ENCODE results near the gene LRRFIP2. TPM values are rescaled to one million over a fixed set of nuclear protein-coding genes. Genes with fewer than 3 reads are reported as not detected.
"Not testable (repeated sequence)": the region's sequence is repeated elsewhere in the genome, so short reads cannot be mapped to it uniquely, and the experiment has no call there.

Gene LRRFIP2
- polyA plus RNA-seq, 3 donors: 39.6 to 42.9 (median 40.5) TPM

- no peak for DNase-seq (ENCODE audit: low read depth in 3 of 3, low spot score in 2 of 3)
Measured at GRCh38 chr3:37189109-37189508, 14.7 kb upstream of the LRRFIP2 start.

- DNase-seq (ENCODE audit: low read depth in 3 of 3, low spot score in 2 of 3): no peak
Measured at GRCh38 chr3:37183976-37184375, 9.6 kb upstream of the LRRFIP2 start.

GRCh38 chr3:37183375-37183831 is 9.0 kb upstream of the LRRFIP2 start:
- no peak for DNase-seq (ENCODE audit: low read depth in 3 of 3, low spot score in 2 of 3)

GRCh38 chr3:37182816-37183215 is 8.4 kb upstream of the LRRFIP2 start:
- DNase-seq (ENCODE audit: low read depth in 3 of 3, low spot score in 2 of 3): no peak

- DNase-seq (ENCODE audit: low read depth in 3 of 3, low spot score in 2 of 3): no peak
Measured at GRCh38 chr3:37181756-37182155, 7.4 kb upstream of the LRRFIP2 start.

- no peak for DNase-seq (ENCODE audit: low read depth in 3 of 3, low spot score in 2 of 3)
Measured at GRCh38 chr3:37179144-37179967, 5.0 kb upstream of the LRRFIP2 start.

GRCh38 chr3:37173806-37174205 is 576 bp downstream of the LRRFIP2 start:
- no peak for DNase-seq (ENCODE audit: low read depth in 3 of 3, low spot score in 2 of 3)

- no peak for DNase-seq (ENCODE audit: low read depth in 3 of 3, low spot score in 2 of 3)
Measured at GRCh38 chr3:37171144-37171543, 3.2 kb downstream of the LRRFIP2 start.

- DNase-seq (ENCODE audit: low read depth in 3 of 3, low spot score in 2 of 3): no peak
Measured at GRCh38 chr3:37170513-37170912, 3.9 kb downstream of the LRRFIP2 start.

- DNase-seq (ENCODE audit: low read depth in 3 of 3, low spot score in 2 of 3): no peak
Measured at GRCh38 chr3:37170060-37170459, 4.3 kb downstream of the LRRFIP2 start.

- no peak for DNase-seq (ENCODE audit: low read depth in 3 of 3, low spot score in 2 of 3)
Measured at GRCh38 chr3:37168896-37169295, 5.5 kb downstream of the LRRFIP2 start.

- no peak for DNase-seq (ENCODE audit: low read depth in 3 of 3, low spot score in 2 of 3)
Measured at GRCh38 chr3:37163262-37164015, 10.9 kb downstream of the LRRFIP2 start.

- no peak for DNase-seq (ENCODE audit: low read depth in 3 of 3, low spot score in 2 of 3)
Measured at GRCh38 chr3:37162501-37163245, 11.7 kb downstream of the LRRFIP2 start.

- no peak for DNase-seq (ENCODE audit: low read depth in 3 of 3, low spot score in 2 of 3)
Measured at GRCh38 chr3:37161351-37161750, 13.0 kb downstream of the LRRFIP2 start.

GRCh38 chr3:37155782-37156181 is 18.6 kb downstream of the LRRFIP2 start:
- DNase-seq (ENCODE audit: low read depth in 3 of 3, low spot score in 2 of 3): no peak

GRCh38 chr3:37154668-37155314 is 19.6 kb downstream of the LRRFIP2 start:
- no peak for DNase-seq (ENCODE audit: low read depth in 3 of 3, low spot score in 2 of 3)

- no peak for DNase-seq (ENCODE audit: low read depth in 3 of 3, low spot score in 2 of 3)
Measured at GRCh38 chr3:37150621-37151020, 23.8 kb downstream of the LRRFIP2 start.

GRCh38 chr3:37149257-37149656 is 25.1 kb downstream of the LRRFIP2 start:
- no peak for DNase-seq (ENCODE audit: low read depth in 3 of 3, low spot score in 2 of 3)

- no peak for DNase-seq (ENCODE audit: low read depth in 3 of 3, low spot score in 2 of 3)
Measured at GRCh38 chr3:37148208-37148607, 26.2 kb downstream of the LRRFIP2 start.

- no peak for DNase-seq (ENCODE audit: low read depth in 3 of 3, low spot score in 2 of 3)
Measured at GRCh38 chr3:37147666-37148065, 26.7 kb downstream of the LRRFIP2 start.

GRCh38 chr3:37146927-37147326 is 27.5 kb downstream of the LRRFIP2 start:
- not testable (repeated sequence) for DNase-seq (ENCODE audit: low read depth in 3 of 3, low spot score in 2 of 3)
